AG08395 (cell line): ENCODE results near the gene PRDM2.

Experiments
- DNase-seq: peaks from one replicate; pipeline ENCODE4 v3.0.0; 2012; ENCODE audit warnings: mixed read lengths, low spot score

PRDM2 gene

GRCh38 chr1:13793088-13793730, 93.2 kb downstream of the PRDM2 start:
- DNase-seq = no peak

DNA sequence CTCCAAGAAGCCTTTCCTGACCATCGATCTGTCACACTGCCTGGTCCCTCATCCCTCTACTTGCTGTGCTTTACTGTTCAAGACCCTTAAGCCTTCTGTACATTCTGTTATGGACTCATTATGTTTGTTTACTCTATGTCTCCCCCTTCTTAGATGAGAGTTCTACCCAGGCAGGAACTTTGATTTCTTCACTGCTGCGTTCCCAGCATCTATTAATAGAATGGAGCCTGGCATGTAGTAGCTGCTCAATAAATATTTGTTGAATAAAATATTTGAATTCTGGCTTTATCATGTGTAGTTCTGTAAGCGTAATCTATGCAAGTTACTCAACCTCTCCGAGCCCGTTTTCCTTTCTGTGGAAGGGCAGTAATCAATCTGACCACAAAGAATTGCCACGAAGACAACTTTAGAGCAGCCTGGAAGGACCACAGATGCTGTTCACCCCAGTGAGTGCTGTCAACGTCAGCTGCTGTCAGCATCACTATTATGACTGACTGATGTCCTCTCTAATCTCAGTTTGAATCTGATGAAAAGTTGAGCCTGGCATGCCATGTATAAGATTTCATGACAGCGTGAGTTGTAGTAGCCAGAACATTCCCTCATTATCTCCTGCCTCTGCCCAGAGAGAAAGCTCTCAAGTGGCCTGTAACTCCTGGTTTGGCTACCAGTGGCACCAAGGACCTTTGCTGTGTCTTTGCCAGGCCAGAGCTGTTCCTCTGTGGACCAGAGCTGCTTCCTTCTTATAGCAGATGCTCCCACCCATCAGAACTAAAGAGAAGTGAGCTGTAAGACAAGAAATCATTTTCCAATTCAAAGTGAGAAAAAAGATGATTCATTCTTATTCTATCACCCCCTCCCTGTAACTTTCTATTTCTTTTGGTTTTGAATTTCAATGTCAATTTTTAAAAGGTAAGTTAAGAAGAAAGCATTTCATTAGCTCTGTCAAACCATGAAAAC, 94.5 kb downstream of the PRDM2 start:
- DNase-seq = no peak

- DNase-seq = no peak
Observed at GRCh38 chr1:13797397-13797796, 97.4 kb downstream of the PRDM2 start.

DNA sequence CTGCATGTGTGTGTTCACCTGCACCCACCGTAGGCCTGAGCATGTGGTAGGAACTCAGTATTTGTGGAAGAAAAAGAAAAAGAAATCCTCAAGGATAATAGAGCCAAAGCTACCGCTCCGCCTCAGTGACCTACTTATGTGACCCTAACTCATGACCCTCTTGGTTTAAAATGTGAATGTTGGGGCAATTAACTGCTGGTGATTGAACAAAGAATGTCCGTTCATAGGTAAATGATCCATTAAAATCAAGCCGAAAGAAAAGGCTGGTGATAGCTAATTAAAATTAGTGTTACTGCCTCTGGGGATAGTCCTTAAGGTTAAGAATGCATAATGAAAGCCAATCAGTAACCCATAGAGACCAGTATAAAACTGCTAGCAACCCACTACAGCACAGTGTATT, 98.1 kb downstream of the PRDM2 start:
- DNase-seq = no peak

DNA sequence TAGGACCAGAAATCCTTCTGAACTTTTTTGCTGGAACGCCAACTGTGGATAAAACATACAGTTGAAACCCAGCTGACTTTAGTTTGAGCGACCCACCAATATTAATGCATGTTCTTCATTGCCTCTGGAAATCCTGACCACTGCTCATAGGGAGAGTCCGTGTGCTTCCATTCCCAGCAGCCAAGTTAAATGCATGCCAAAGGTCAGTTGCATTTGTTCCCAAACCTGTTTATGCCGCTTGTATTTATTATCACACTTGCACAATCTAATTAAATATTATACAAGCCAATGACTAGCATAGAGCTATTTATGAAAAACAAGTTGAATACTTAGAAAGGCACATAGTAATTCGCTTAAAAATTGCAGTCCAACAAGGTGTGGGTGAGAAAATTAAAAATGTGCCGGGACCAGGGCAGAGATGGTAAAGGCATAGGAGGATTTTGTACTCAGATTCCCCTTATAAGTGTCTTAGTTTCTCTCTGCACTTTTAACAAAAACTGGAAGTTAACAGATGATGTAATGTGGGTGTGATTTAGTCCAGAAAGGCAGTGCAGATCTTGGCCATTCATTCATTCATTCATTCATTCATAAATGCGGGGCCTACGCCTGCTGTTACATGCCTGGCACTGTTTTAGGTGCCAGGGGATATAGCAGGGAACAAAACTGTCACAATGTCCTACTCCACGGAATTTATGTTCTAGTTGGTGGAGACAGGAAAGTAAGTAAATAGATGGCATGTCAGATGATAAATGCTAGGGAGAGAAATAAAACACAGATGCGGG, 99.7 kb downstream of the PRDM2 start:
- no peak for DNase-seq

GRCh38 chr1:13801232-13801631, 101.2 kb downstream of the PRDM2 start:
- DNase-seq = no peak

DNA sequence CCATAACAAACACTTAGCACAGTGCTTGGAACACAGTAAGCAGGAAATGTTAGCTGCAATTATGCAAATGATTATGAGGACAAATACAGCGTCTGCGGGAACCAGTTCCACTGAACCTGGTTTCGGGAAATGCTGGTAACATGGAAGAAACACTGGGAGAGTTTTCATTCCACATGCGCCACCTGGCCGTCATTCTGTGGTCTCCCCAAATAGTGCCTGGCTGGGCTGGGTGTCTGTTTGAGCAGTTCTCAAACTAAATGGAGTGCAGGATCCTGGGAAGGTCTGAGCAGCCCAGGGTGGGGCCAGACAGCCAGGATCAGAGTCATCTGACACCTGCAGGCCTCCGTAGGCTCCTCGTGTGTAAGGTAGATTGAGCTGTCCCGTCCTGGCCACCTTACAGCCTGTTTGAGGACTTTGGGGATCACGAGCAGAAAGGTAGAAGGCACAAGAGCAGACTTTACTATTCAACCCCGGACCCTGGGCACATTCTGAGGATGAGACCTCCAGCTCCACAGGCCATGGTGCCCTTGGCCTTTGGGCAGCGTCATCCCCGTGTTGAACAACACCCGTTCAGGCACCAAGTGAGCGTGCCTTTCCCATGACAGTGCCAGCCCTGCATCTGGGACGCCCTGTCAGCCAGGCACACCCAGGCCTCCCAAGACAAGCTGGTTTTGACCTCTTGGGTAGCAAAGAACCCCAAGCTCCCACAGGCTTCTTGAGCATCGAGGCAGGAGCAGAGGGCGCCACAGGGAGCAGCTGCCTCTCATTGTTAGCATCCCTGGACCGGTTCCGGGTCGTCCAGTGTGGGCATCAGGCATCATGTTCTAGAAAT, 101.9 kb downstream of the PRDM2 start:
- DNase-seq = no peak

DNA sequence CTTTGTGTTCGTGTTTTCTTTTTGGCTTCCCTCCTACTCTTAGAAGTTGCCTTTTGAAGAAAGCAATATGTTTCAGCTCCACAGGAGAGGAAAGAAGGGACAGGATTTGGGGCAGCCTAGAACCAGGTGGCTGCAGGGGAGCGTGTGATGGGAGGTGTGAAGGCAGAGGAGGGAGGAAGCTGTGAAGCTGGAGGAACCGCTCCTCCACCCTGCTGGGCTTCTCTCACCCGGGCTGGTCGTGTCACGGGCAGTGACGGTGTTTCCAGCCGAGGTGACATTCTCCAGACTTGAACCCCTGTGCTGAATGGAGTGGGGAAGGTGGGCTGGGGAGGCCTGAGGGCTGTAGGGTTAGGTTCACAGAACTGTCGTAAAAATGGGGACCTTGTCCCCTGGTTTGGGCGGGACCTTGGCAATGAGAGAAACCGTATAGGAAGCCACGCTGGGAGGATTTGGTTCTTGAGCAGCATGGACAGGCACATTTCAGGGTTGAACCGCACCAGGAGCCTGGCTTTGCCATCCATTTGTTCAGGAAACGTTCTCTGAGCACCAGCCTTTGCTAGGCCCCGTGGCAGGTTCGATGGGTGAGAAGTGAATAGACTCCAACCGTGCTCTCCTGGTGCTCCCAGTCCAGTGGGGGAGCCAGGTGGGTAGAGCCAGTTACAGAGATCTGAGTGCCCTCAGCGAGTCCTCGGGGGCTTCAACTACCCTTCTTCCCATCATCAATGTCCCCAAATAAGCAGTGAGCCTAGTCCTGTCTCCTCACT, 103.0 kb downstream of the PRDM2 start:
- no peak for DNase-seq

GRCh38 chr1:13803546-13804239, 103.7 kb downstream of the PRDM2 start:
- no peak for DNase-seq

DNA sequence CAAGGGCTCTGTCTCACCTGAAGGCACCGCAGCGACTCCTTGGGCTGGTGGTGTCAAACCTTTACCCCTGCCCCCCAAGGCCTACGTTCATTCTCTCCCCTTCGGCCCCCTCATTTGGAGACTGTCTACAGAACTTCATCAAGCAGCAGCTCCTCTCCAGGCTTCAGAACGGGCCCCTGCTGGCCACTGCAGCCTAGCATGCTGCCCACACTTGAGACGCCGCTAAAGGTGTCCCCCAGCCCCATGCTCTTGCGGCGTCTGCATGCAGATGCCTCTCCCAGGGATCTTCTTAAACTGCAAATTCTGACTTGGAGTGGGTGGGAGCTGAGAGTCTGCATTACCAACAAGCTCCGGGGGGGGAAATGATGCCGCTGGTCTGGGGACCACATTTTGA, 104.2 kb downstream of the PRDM2 start:
- no peak for DNase-seq

DNA sequence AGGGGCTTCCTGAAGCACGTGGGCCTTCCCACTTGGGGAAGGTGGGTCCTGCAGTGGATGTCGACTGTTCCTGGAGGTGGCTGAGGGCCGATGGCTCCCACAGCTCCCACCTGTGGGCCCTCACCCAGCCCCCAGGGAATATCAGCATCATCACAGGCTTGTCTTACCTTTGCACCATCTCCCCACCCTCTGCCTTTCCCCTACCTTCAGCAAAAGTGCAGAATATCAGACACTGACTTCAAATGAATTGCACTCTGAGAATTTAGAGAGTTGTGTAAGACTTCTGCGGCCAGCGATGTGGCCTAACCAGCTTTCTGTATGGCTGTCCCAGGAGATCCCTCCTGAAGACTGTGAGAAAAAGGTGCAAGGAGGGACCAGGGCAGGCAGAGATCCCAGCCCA, 105.4 kb downstream of the PRDM2 start:
- DNase-seq = no peak

- no peak for DNase-seq
Observed at GRCh38 chr1:13806108-13806507, 106.1 kb downstream of the PRDM2 start.

GRCh38 chr1:13807209-13807608, 107.2 kb downstream of the PRDM2 start:
- DNase-seq = peak; percentile 26

DNA sequence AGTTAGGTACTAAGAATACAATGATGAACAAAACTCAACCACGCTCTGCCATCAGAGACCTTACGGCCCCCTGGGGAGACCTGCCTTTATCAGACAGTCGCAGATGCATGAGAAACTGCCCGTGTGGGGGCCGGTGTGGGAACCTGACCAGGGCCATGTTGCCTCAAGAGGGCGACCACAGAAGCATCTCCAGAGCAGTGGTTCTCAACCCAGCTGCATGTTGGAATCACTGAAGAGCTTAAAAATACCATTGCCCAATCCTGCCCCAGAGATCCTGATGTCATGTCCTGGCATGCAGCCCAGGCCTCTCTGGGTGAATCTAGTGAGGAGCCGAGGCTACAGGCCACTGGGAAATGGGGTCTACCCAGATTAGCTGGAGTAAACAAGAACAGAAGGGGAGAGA, 108.7 kb downstream of the PRDM2 start:
- DNase-seq = no peak

GRCh38 chr1:13809461-13810159, 109.6 kb downstream of the PRDM2 start:
- no peak for DNase-seq

- no peak for DNase-seq
Observed at GRCh38 chr1:13812456-13813397, 112.7 kb downstream of the PRDM2 start.

GRCh38 chr1:13813398-13814012, 113.5 kb downstream of the PRDM2 start:
- DNase-seq = peak; percentile 30

DNA sequence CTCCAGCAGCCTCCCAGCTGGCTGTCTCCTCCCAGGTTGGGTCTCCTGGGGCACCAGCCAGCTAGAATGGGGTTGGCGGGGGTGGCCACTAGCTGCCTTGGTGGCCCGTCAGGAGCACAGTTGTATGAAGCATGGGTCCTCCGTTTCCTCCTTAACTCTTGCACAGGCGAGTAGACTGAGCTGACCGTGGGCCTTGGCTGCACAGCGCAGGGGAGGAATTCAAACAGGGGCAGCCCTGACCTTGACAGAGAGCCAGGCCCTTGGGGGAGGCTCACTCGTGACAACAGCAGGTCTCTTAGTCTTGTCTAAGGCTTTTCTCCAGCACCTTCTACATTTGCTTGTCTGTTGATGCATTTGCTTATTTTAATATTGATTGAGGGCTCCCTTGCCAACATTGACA, 114.1 kb downstream of the PRDM2 start:
- DNase-seq = no peak
